NCI-H510A treated with DMSO at 0.1 percent for 48 hours (cell line): ENCODE results near the gene RBM42.

Source experiments
- DNase-seq: peaks from one replicate; lab custom pipeline; 2025; lab: John Stamatoyannopoulos, UW

RBM42 gene

GRCh38 chr19:35621708-35622107, 7.1 kb upstream of the RBM42 start:
- DNase-seq: no peak

- no peak for DNase-seq
Observed at GRCh38 chr19:35622750-35623149, 6.1 kb upstream of the RBM42 start.

- no peak for DNase-seq
Observed at GRCh38 chr19:35623327-35624010, 5.4 kb upstream of the RBM42 start.

- no peak for DNase-seq
Observed at GRCh38 chr19:35628264-35628564, 622 bp upstream of the RBM42 start.

DNA sequence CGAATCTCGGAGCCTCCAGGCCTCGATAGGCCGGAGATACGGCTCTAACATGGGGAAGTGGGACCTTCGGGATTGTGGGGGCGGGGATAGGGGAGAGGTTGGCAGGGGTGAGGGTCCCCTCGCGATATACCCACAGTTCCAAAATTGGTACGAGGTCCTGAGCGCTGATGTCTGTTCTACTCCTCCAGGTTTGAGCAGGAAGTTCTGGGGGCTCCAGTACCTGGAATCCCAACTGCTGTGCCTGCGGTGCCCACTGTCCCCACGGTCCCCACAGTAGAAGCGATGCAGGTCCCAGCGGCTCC, 447 bp downstream of the RBM42 start:
- no peak for DNase-seq

GRCh38 chr19:35633727-35634440, 5.0 kb downstream of the RBM42 start:
- no peak for DNase-seq

DNA sequence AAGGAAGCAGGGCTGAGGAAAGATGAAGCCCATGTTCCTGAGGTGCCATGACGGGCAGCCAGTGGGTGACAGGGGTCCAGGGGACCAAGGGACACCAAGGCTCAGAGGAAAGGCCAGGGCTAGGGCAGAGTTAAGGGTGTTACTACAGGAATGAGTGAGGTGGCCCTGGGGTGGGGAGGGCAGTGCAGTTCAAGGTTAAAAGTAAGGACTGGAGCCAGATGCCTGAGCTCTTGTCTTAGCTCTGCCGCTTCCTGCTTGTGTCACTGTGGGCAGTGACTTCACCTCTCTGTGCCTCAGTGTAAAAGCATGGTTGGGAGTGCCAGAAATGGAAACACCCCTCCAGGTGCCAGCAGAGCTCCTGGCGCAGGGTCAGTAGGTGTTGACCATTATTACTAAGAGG, 7.8 kb downstream of the RBM42 start:
- no peak for DNase-seq

DNA sequence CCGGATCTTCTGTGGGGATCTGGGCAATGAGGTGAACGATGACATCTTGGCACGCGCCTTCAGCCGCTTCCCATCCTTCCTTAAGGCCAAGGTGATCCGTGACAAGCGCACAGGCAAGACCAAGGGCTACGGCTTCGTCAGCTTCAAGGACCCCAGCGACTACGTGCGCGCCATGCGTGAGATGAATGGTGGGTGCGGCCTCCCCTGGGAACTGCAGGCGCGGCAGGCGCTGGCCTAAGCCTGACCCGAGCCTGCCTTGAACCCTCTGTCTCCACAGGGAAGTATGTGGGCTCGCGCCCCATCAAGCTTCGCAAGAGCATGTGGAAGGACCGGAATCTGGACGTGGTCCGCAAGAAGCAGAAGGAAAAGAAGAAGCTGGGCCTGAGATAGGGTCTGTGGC, 8.3 kb downstream of the RBM42 start:
- no peak for DNase-seq

- DNase-seq: no peak
Observed at GRCh38 chr19:35639321-35639639, 10.4 kb downstream of the RBM42 start.

- no peak for DNase-seq
Observed at GRCh38 chr19:35639863-35640262, 11.0 kb downstream of the RBM42 start.

DNA sequence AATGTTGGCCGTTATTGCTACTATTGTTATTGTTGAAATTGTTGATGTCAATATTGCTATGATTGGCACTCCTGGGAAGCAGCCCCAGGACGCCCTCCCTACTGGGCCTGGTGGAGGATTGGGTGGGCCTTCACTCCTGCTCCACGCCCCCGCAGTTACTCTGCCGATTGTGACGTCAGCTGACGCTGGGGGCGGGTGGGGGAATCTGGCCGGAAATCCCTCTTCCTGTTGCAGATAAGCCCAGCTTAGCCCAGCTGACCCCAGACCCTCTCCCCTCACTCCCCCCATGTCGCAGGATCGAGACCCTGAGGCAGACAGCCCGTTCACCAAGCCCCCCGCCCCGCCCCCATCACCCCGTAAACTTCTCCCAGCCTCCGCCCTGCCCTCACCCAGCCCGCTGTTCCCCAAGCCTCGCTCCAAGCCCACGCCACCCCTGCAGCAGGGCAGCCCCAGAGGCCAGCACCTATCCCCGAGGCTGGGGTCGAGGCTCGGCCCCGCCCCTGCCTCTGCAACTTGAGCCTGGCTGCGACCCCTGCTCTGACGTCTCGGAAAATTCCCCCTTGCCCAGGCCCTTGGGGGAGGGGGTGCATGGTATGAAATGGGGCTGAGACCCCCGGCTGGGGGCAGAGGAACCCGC, 12.8 kb downstream of the RBM42 start, which contains the start of gene ETV2:
TSS of gene ETV2 (plus strand) at position 231 of the 637 bp plus-strand sequence. CDS start 716 bp downstream, outside the sequence.
- no peak for DNase-seq

GRCh38 chr19:35642312-35642711, 13.5 kb downstream of the RBM42 start:
- no peak for DNase-seq

DNA sequence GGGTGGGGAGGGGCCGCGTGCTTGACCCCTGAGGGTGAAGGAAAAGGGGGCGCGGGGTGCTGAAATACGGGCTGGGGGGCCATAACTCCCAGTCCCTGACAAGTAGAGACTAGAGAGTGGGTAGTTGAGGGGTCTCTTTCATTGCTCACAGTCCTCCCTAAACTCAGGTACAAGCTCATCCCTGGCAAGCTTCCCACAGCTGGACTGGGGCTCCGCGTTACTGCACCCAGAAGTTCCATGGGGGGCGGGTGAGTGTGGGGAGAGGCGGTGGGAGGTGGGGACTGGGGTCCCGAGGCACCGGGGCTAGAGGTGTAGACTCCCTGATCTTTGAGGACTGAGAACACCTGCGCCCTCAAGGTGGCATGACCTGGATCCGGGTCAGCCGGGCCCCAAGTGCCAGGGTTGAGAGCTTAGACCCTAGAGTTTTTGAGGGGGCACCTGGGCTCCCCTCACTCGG, 14.0 kb downstream of the RBM42 start:
- DNase-seq: no peak

DNA sequence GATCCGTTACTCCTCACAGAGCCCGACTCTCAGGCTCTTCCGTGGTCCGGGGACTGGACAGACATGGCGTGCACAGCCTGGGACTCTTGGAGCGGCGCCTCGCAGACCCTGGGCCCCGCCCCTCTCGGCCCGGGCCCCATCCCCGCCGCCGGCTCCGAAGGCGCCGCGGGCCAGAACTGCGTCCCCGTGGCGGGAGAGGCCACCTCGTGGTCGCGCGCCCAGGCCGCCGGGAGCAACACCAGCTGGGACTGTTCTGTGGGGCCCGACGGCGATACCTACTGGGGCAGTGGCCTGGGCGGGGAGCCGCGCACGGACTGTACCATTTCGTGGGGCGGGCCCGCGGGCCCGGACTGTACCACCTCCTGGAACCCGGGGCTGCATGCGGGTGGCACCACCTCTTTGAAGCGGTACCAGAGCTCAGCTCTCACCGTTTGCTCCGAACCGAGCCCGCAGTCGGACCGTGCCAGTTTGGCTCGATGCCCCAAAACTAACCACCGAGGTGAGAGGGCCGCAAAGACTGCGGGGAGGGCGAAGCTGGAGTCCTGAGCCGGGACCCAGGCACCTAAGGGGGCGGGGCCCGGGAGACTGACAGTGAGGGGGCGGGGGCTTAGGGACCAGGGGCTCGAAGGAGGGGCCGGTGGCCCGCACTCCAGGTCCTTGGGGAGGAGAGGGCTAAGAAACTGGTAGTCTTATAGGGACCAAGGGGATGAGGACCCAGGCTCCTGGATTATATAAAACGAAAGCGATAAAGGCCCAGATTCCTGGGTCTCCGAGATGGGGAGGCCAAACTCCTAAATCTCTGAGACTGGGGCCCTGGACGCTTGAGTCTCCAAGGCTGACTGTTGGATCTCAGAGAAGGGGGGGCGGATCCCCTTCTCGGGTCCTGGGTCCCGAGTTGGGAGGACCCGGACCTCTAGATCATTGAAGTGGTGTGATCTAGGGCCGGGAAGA, 14.7 kb downstream of the RBM42 start:
- peak; percentile 91 for DNase-seq

DNA sequence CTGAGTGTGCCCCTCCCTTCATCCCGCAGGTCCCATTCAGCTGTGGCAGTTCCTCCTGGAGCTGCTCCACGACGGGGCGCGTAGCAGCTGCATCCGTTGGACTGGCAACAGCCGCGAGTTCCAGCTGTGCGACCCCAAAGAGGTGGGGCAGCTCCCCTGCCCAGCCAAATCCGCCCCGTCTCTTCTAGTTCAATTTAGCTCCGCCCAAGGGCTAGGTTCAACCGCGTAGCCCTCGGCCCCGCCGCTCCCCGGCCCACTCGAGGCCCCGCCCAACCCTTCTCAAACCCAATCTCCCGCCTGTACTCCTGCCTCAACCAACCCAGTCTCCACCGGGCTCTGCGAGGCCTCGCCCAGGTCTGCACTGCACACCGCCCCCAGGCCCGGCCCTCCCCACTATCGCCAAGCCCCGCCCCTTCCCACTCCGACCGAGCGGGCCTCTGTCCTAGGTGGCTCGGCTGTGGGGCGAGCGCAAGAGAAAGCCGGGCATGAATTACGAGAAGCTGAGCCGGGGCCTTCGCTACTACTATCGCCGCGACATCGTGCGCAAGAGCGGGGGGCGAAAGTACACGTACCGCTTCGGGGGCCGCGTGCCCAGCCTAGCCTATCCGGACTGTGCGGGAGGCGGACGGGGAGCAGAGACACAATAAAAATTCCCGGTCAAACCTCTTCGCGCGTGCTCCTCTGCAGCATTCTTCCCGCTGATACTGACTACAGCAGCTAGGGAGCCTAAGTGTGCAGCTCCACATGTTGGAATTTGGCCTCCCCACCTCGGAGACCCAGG, 15.6 kb downstream of the RBM42 start:
- peak; percentile 92 for DNase-seq

DNA sequence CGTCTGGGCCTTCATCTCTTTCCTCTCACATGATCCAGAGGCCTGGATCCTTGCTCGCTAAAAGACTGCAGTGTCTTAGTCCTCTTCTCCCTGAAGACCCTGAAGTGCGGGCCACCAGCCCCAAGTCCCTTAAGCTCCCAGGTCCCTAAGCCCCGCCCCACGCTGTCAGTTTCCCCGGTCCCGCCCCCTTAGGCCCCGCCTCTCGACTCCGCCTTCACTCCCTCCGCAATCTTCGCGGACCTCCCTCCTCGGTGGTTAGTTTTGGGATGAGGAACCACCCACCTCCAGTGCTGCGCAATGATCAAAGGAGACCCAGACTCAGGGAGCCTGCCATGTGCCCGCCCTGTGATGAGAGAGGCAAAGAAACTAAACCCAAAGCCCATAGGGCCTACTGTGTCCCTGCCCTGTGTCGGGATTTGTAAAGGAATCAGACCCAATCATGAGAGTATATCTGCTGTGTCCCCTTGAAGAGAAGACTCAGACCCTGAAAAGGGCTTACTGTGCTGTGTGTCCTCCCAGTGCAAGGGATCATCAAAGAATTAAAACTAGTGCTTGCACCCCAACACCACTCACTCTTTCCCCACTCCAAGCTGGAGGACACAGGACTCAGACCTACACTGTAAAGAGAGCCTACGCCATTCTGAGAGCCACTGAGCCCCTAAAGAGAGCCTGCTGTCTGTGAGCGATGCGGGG, 16.3 kb downstream of the RBM42 start:
- peak; percentile 61 for DNase-seq

GRCh38 chr19:35645680-35646511, 17.1 kb downstream of the RBM42 start:
- DNase-seq: no peak

- DNase-seq: peak; percentile 98
Observed at GRCh38 chr19:35648017-35648961, 19.5 kb downstream of the RBM42 start, which contains the start of gene COX6B1. COX6B1 (plus strand) TSS chr19:35648323; CDS start chr19:35651244, 2,921 bp downstream.

DNA sequence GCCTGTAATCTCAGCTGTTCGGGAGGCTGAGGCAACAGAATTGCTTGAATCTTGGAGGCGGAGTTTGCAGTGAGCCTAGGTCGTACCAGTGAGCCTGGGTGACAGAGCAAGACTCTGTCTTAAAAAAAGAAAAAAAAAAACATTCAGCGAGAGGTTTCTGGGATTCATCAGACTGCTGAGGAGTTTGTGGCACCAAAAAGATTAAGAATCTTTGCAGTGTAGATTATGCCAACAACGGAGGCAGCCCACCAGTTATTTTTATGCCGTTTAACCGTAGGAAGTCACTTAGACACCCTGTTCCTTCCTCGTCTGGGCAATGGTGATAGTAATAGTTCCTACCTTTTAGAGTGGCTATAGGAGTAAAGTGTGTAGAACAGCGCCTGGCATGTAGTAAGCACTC, 21.7 kb downstream of the RBM42 start:
- no peak for DNase-seq
